Esophagus muscularis mucosa (tissue), 3 donors: Measurements from ENCODE around the gene CEP170.

Source experiments
- POLR2AphosphoS5 ChIP-seq, 2 donors: sonication (generic); formaldehyde crosslinking; IDR thresholded peaks; one replicate each; pipeline ENCODE4 v1.6.1; 2017; ENCODE audit warnings: antibody characterized with exemption in 2 of 2
- TF ChIP-seq, protein P1 (sequence below), 3 experiments: fragments of 200-600 bp in 2 of 3; fragments of 450-650 bp in 1 of 3; sonication (generic) in 2 of 3; IDR thresholded peaks; one replicate each; pipeline ENCODE4 v1.5.1; 2017 to 2019; ENCODE audit warnings: antibody characterized with exemption in 3 of 3, mild to moderate bottlenecking in 2 of 3, moderate library complexity in 1 of 3

DNA sequence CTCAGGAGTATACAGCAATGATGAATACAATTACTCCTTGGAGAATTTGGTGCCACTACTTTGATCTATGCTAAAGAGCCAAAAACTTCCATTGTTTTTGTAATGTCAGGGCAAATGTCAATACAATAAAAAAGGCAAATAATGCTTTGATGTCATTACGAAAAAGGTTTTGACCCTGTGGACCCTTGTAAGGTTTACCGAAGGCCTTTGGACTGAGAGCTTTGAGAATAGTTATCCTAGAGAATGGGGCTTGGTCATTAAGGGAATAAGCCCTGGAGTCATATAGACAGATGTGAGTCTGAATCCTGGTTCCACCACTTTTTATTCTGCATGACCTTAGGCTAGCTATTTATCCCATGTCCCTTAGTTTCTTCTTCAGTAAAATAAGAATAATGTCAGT lies 27.5 kb downstream of the CEP170 start:
- TF ChIP-seq, protein P1, sequence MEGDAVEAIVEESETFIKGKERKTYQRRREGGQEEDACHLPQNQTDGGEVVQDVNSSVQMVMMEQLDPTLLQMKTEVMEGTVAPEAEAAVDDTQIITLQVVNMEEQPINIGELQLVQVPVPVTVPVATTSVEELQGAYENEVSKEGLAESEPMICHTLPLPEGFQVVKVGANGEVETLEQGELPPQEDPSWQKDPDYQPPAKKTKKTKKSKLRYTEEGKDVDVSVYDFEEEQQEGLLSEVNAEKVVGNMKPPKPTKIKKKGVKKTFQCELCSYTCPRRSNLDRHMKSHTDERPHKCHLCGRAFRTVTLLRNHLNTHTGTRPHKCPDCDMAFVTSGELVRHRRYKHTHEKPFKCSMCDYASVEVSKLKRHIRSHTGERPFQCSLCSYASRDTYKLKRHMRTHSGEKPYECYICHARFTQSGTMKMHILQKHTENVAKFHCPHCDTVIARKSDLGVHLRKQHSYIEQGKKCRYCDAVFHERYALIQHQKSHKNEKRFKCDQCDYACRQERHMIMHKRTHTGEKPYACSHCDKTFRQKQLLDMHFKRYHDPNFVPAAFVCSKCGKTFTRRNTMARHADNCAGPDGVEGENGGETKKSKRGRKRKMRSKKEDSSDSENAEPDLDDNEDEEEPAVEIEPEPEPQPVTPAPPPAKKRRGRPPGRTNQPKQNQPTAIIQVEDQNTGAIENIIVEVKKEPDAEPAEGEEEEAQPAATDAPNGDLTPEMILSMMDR (IDR thresholded peaks at IDR 0.05) = no peak
- no peak for TF ChIP-seq POLR2AphosphoS5 (IDR thresholded peaks at IDR 0.05)
